ENCODE data around the gene SBF2. TPM values are rescaled to one million over a fixed set of nuclear protein-coding genes. Genes with fewer than 3 reads are reported as not detected.

Gene SBF2
- total RNA-seq, result 74.6 and 110 TPM in 2 replicates

DNA sequence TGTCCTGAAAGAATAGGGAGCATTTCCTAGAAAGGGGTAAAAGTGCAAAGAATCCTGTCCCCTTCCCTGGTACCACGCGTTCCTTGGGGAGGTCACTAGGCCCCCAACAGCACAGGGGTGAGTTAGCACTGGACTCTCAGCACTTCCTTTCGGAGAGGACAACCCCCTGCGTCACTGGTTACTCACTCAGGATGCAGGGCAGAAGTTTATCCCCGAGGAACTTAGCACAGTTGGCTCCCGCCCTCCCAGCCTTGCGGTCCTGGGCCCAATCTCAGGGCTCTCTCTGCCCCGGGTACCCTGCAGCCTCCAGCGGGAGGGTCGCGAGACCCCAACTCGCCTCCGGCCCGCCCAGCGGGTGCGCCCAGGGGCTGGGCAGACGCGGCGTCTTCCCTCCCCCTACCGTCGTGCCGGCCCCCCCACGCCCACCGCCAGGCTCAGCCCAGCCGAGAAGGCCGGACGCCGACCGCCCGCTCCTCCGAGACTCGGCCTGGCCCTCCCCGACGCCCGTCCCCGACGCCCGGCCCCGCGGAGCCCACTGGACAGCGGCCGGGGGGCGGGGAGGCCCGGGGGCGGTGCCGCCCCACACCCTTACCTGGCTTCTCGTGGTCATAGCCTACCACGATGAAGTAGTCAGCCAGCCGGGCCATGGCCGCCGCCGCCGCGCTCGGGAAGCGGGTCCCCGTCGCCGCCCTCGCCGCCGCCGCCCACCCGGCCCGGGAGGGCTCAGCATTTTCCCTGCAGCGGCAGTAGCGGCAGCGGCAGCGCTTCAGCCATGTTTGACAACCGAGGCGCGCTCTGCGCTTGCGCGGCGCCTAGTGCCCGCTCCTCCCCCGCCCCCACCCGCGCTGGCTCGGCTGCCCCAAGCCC, at the start of gene SBF2:
TSS of gene SBF2 (minus strand) at position 797 of the 867 bp plus-strand sequence. CDS start at position 647, 150 bp downstream.

DNA sequence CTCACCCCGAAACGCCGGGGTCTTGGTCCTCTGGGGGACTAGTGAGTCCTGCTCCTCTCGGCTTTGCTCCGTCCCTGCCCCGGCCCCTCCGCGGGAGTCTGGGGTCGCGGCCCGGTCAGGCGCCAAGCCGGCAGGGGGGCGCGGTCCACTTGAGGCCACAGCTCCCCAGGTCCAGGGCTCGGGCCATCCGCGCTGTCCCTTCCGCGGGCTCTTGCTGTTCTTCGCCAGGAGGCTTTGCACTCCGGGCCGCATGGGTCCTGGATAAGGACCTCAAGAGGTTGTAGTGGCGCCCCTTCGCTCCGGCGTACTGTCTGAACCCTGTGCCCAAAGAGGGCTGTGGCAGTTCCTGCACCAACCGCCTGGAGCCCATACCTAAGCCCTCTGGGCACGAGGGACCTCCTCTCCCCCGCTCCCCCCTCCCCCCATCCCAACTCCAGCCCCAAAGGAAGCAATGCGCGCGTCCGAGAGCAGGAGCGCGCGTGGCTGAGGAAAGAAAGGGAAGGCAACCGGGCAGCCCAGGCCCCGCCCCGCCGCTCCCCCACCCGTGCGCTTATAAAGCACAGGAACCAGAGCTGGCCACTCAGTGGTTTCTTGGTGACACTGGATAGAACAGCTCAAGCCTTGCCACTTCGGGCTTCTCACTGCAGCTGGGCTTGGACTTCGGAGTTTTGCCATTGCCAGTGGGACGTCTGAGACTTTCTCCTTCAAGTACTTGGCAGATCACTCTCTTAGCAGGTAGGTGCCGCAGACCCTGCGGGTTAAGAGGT, 10.7 kb upstream of the SBF2 start, which contains the start of gene ADM:
TSS of gene ADM (plus strand) at position 579 of the 767 bp plus-strand sequence. CDS start 628 bp downstream, outside the sequence.

Other genes starting within 250 kb of the SBF2 start
- 569 and 1,122 TPM in 2 replicates for gene ADM, start 10.9 kb upstream of the SBF2 start, total RNA-seq
- gene AMPD3, start 161.0 kb upstream of the SBF2 start, total RNA-seq, result 6.7 and 9.9 TPM in 2 replicates
- 30.6 and 40.0 TPM in 2 replicates for gene RNF141, start 247.0 kb upstream of the SBF2 start, total RNA-seq